Daoy (cell line): ENCODE results near the gene SH2D3C. TPM values are rescaled to one million over a fixed set of nuclear protein-coding genes. Genes with fewer than 3 reads are reported as not detected.
A peak's percentile ranks its signal among the peaks of the same experiment; 100 is the strongest.
"Not testable (repeated sequence)": the region's sequence is repeated elsewhere in the genome, so short reads cannot be mapped to it uniquely, and the experiment has no call there.

Source experiments
- DNase-seq: peaks from one replicate; pipeline ENCODE4 v3.0.0-alpha.2; 2015; ENCODE audit warnings: low read depth
- total RNA-seq: library from RNA; depleted of rRNA; stranded (reverse); fragments of >200 nt; shearing (Covaris generic); gene quantifications from 2 replicates; pipeline ENCODE4 v1.2.3, GENCODE V29; 2014

Gene SH2D3C
- total RNA-seq, 1 experiment from 2014 or later, result not detected

GRCh38 chr9:127785023-127785932 is 6.8 kb upstream of the SH2D3C start:
- peak; percentile 91 for DNase-seq

GRCh38 chr9:127783111-127784008 is 4.9 kb upstream of the SH2D3C start:
- no peak for DNase-seq

- no peak for DNase-seq
Measured at GRCh38 chr9:127781806-127782205, 3.3 kb upstream of the SH2D3C start.

- not testable (repeated sequence) for DNase-seq
Measured at GRCh38 chr9:127780909-127781308, 2.4 kb upstream of the SH2D3C start.

- DNase-seq, result no peak
Measured at GRCh38 chr9:127780126-127780885, 1.8 kb upstream of the SH2D3C start.

GRCh38 chr9:127779136-127779981 is 893 bp upstream of the SH2D3C start:
- DNase-seq, result no peak

GRCh38 chr9:127777368-127777980 is 992 bp downstream of the SH2D3C start:
- DNase-seq, result no peak

- no peak for DNase-seq
Measured at GRCh38 chr9:127776924-127777289, 1.6 kb downstream of the SH2D3C start.

GRCh38 chr9:127776195-127776923 is 2.1 kb downstream of the SH2D3C start:
- no peak for DNase-seq

- DNase-seq, result no peak
Measured at GRCh38 chr9:127773981-127774380, 4.5 kb downstream of the SH2D3C start.

- DNase-seq, result no peak
Measured at GRCh38 chr9:127773272-127773671, 5.2 kb downstream of the SH2D3C start.

- no peak for DNase-seq
Measured at GRCh38 chr9:127772603-127773002, 5.9 kb downstream of the SH2D3C start.

- no peak for DNase-seq
Measured at GRCh38 chr9:127771570-127772189, 6.8 kb downstream of the SH2D3C start.

- DNase-seq, result peak; percentile 100
Measured at GRCh38 chr9:127770905-127771569, 7.4 kb downstream of the SH2D3C start.

GRCh38 chr9:127770583-127770904 is 7.9 kb downstream of the SH2D3C start:
- DNase-seq, result no peak

GRCh38 chr9:127769929-127770582 is 8.4 kb downstream of the SH2D3C start:
- no peak for DNase-seq

GRCh38 chr9:127769101-127769500 is 9.4 kb downstream of the SH2D3C start:
- DNase-seq, result no peak

- DNase-seq, result no peak
Measured at GRCh38 chr9:127768698-127769097, 9.8 kb downstream of the SH2D3C start.
